T-helper 2 cell treated with Interferon-gamma antibody and Interleukin-4, amounts not matched to agents 100 ng/mL and 5 ng/mL, for 36 hours (primary cell): ENCODE data around the gene SSMEM1. TPM values are rescaled to one million over a fixed set of nuclear protein-coding genes. Genes with fewer than 3 reads are reported as not detected.
"Not testable (repeated sequence)": the region's sequence is repeated elsewhere in the genome, so short reads cannot be mapped to it uniquely, and the experiment has no call there.

Source experiments
- intact Hi-C: fragments of 100-400 bp; cut with micrococcal nuclease; formaldehyde crosslinking; loops from one replicate; pipeline ENCODE4 v1.15.1; 2023
- total RNA-seq: library from RNA; stranded (reverse); gene quantifications from 2 replicates; pipeline ENCODE4 v1.2.3, GENCODE V29; 2022

Gene SSMEM1
- total RNA-seq, 1 donor from 2014 or later, result not detected

GRCh38 chr7:130246491-130246890, 38.8 kb downstream of the SSMEM1 start:
- intact Hi-C loops, result not testable (repeated sequence)

GRCh38 chr7:130248842-130249241, 41.2 kb downstream of the SSMEM1 start:
- intact Hi-C loops, result not testable (repeated sequence)

- intact Hi-C loops, result not testable (repeated sequence)
Measured at GRCh38 chr7:130249626-130250025, 42.0 kb downstream of the SSMEM1 start.

- intact Hi-C loops, result no loop called here
Measured at GRCh38 chr7:130254555-130254954, 46.9 kb downstream of the SSMEM1 start.

- intact Hi-C loops, result no loop called here
Measured at GRCh38 chr7:130256704-130257103, 49.0 kb downstream of the SSMEM1 start.

- intact Hi-C loops, result no loop called here
Measured at GRCh38 chr7:130258494-130259078, 50.9 kb downstream of the SSMEM1 start.

GRCh38 chr7:130262448-130262847, 54.8 kb downstream of the SSMEM1 start:
- intact Hi-C loops, result no loop called here

- intact Hi-C loops, result no loop called here
Measured at GRCh38 chr7:130263130-130263529, 55.5 kb downstream of the SSMEM1 start.

Other genes starting within 250 kb of the SSMEM1 start
- gene ZC3HC1, start 156.5 kb upstream of the SSMEM1 start, total RNA-seq, result 22.6 and 24.6 TPM in 2 replicates
- gene KLHDC10, start 137.3 kb upstream of the SSMEM1 start, total RNA-seq, result 14.5 and 15.0 TPM in 2 replicates
- gene TMEM209, start 2.5 kb upstream of the SSMEM1 start, total RNA-seq, result 38.4 and 41.9 TPM in 2 replicates
- not detected in 2 replicates for gene CPA2, start 59.0 kb downstream of the SSMEM1 start, total RNA-seq
- not detected in 2 replicates for gene CPA4, start 85.3 kb downstream of the SSMEM1 start, total RNA-seq
- gene CPA5, start 137.0 kb downstream of the SSMEM1 start, total RNA-seq, result 1.0 and 1.7 TPM in 2 replicates
- not detected in 2 replicates for gene CPA1, start 172.6 kb downstream of the SSMEM1 start, total RNA-seq
- 19.5 and 23.5 TPM in 2 replicates for gene CEP41, start 233.2 kb downstream of the SSMEM1 start, total RNA-seq